NCI-H2227 treated with DMSO at 0.1 percent for 48 hours (cell line): ENCODE data around the gene ATXN1.

Experiments
- DNase-seq: peaks from one replicate; lab custom pipeline; 2025; lab: John Stamatoyannopoulos, UW

The ATXN1 gene

DNA sequence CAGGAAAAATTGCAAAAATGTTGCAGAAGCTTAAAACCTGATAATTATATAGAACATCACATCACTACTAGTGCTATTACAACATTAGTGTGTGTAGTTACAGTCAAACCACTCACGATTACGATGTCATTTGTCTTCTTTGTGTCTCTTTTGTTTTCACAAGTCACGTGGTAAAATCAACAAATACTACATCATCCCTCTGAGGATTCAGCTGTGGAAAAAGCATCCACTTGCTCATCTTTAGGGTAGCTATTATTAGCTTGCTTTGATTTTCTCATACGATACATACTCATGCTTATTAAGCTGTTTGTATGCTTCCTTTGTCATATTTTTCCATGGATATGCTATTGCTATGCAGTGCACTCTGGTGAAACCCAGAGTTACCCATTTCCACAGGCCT lies 22.2 kb upstream of the ATXN1 start:
- no peak for DNase-seq

- no peak for DNase-seq
These were observed 21.0 kb upstream of the ATXN1 start for GRCh38 chr6:16782278-16782677.

DNA sequence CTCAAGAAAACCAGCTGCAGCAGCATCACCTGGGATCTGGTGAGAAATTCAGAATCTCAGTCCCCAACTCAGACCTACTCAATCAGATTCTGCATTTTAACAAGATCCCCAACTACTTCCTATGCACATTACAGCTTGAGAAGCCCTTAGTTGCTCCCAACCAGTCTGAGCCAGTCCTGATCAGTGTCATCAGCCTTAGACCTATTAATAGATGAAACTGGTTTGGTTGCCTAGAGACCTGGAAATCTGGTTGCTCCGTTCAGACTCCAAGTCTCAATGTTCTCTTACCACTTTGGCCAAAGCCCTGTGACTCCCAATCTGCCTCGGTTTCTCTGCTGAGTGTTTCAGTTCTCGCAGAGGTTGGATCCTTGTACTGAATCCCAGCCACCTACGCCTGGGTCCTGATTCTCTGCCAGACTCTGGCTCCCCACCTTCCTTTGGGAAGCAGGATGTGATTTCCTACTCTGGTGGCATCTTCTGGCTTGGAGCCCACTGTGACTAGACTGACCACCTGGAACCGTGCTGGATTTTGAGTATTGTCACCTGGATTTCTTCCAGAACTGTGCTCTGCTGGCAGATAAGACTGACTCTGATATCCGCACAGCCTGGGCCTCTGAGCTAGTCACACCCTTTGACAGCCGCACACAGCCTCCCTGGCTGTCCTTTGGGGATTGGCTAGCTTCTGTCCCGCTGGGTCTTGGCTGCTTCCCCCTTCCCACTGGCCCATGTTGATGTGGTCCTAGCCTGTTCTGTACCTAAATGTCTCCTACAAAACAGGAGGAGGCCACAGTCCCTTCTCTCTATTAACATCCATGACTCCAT lies 20.3 kb upstream of the ATXN1 start:
- DNase-seq = no peak

DNA sequence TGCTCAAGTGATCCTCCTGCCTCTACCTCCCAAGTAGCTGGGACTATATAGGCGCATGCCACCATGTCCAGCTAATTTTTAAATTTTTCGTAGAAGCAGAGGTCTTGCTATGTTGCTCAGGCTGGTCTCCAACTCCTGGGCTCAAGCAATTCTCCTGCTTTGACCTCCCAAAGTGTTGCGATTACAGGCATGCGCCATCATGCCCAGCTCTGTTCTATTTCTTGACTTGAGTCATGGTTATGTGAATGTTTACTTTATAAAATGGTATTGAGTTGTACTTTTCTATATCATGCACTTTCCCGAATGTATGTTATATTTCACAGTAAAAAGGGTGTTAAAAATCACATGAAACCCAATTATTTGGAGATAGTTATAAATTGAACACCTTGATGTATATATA lies 17.3 kb upstream of the ATXN1 start:
- DNase-seq = no peak

- no peak for DNase-seq
These were observed 16.5 kb upstream of the ATXN1 start for GRCh38 chr6:16777794-16778193.

DNA sequence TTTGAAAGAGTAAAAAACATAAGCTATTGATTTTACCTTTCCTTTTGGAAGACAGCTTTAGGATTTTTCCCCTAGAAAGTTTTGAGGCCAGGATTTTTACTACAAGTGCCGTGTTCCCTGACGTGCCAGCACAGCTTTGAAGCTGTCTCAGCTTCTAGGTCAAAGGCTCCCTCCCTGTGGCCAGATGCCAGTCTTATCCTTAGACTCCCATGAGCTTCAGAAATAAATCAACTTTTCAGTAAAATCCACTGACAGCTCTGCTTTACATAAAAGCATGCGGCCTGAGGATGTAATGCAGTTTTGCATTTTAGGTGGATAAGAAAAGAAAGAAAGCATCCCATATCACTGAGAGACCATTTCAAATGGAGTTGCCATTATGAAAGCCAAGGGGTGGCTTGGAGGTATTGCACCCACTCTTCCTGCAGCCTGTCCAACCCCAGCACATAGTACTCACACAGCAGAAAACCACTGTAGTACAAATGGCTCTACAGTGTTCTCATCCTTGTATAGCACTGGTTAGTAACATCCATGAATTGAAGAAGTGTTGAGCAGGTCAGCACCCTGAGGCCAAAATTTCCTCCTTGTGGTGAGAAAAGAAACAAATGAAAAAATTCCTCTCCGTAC lies 15.2 kb upstream of the ATXN1 start:
- no peak for DNase-seq

- no peak for DNase-seq
These were observed 13.2 kb upstream of the ATXN1 start for GRCh38 chr6:16774437-16774836.

DNA sequence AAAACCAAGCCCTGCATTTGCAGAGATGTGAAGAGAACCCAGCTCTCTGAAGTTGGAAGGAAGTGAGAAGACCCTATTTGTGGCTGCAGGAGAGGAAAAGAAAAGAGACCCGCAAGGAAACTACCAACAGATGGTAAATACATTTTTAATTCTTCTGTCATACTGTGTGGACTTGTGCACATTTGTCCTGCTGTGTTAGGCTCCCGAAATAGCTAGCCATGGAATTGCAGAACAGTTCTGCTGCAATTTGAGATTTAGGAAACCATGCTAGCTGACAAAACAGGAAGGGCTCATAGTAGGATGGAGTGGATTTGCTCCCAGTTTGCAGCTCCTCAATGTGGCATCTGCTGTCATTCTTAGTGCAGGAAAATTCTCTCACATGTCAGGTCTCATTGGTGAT lies 12.1 kb upstream of the ATXN1 start:
- no peak for DNase-seq

GRCh38 chr6:16770701-16771569 lies 9.7 kb upstream of the ATXN1 start:
- no peak for DNase-seq

GRCh38 chr6:16769986-16770376 lies 8.7 kb upstream of the ATXN1 start:
- DNase-seq = no peak

DNA sequence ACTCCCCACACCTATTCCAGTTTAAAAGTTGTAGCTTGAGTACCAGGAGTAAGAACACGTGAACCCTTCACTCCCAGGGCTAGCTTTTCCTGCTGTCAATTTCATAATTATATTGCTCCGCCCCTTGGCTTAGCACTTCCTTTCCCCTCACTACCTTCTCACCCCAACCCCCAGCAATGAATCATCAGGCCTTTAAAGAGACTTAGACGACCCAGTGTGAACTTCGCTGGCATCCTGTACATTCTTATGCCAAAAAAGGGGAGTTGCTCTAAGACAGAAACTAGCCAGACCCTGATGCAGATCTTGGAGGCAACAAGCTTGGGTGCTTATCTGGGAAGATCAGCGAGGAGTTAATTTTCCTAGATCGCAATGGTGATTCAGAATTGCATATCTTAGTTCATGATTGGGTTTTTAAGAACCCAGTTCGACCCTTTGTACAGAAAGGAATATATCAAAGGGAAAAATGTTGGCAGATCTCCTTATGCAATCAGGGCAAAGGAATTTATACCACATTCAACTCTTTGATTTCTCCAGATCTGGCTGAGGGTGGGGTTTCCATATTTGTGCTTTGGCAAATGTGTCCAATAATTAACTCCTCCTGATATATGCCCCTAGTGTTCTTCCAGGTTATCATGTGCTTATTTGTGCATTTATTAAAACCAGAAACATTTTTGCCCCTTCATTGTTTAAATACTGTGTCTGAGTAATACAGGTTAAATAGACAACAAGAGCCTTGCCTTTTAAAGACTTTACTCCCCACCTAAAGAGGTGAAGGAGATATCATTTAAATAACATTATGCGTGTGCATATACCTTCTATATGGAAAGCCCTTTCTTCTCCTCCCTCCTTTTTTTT lies 8.1 kb upstream of the ATXN1 start:
- no peak for DNase-seq

- DNase-seq = no peak
These were observed 7.2 kb upstream of the ATXN1 start for GRCh38 chr6:16768477-16768830.

DNA sequence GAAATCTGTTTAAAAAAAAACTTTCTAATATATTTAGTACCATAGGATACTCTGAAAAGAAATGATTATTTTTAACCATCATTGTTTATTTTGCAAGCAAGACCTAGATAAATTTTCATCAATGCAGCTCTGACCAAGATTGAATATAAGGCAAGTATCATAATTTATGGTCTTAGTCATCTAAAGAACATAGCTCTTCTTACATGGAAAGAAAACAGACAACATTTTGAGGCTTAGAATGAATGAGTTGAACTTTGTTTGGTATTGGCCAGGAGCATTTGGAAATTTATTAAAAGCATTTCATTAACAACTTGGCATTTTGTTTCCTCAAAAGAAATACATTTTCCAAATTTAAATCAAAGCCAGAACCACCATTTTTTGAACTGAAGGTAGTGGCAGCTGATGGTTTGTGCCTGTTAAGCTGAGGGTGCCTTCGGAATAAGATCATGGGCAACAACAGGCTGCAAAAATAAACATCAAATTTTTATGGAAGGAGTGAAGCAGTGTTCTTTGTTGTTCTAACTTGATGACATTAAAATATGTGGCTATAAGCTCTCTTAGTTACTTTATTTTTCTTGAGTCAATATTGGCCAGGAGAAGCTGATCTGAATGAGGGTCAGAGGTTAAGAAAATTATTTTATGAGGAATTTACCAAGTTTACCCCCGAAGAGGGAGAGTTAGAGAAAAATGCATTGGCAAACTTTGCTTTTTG lies 6.7 kb upstream of the ATXN1 start:
- DNase-seq = no peak

DNA sequence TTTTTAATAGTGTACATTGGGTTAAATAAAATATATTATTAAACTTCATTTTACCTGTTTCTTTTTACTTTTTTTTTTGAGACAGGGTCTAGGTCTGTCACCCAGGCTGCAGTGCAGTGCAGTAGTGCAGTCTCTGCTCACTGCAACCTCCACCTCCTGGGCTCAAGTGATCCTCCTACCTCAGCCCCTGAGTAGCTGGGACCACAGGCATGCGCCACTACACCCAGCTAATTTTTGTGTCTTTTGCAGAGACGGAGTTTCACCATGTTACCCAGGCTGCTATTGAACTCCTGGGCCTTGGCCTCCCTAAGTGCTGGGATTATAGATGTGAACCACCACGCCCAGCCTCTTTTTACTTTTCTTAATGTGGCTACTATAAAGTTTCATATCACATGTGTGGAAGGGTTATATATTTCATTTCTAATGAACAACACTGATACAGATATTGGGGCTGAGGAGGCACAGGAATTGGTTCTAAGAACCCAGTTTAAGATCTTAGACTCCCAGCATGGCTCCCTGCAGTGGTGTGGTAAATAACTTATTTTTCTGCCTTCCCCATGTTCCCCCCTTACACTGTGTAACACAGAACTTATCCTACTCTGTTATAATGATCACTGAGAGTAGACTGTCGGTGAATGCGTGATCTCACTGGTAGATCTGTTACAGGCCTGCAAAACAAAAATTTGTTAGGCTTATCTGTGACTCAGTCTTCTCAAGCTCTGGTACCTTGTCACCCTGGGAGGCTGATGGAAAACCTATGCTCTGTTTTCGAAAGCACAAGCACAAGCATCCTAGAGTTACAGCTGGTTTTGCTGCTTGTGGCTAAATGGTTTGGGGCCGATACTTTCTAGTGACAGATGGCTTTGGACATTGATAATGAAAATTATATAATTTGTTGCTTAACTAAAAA lies 5.8 kb upstream of the ATXN1 start:
- no peak for DNase-seq

DNA sequence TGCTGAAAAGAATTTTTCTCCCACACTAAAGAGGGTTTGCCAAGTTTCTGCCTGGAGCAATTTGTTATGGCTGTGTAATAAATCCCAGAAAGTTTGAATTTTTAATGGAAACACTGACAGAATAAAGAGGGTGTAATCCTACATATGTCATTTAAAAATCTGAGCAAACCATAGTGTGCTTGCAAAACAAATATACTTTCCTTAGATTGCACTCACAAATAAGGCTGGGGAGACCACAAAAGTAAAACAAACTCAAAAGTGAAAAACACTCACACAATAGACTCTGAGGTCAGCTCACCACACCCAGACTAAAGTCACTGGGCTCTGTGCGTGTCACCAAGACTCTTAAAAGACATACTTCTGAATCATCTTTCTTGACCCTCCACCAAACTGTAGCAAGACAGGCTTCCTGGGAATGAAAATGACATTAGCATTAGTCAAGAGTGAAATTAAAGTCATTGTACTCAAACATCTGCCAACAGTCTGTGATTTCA lies 4.8 kb upstream of the ATXN1 start:
- DNase-seq = no peak

DNA sequence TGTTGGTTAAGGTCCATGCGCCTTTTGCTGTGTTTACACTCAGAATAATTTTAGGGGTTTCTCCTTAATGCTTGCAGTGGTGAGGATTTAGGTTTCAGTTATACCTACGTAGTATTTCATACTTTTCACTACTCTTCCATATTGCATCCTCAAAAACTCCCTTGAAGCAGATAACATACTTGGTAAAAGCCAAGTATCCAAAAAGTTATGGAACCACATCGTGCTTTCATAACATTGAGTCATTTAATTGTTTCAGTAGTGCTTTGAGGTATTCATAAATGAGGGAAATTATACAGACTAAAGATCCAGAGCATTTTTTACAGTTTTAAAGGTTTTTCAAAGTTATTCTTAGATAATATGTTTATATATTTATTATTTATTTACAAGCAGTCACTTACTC lies 4.0 kb upstream of the ATXN1 start:
- DNase-seq = no peak

DNA sequence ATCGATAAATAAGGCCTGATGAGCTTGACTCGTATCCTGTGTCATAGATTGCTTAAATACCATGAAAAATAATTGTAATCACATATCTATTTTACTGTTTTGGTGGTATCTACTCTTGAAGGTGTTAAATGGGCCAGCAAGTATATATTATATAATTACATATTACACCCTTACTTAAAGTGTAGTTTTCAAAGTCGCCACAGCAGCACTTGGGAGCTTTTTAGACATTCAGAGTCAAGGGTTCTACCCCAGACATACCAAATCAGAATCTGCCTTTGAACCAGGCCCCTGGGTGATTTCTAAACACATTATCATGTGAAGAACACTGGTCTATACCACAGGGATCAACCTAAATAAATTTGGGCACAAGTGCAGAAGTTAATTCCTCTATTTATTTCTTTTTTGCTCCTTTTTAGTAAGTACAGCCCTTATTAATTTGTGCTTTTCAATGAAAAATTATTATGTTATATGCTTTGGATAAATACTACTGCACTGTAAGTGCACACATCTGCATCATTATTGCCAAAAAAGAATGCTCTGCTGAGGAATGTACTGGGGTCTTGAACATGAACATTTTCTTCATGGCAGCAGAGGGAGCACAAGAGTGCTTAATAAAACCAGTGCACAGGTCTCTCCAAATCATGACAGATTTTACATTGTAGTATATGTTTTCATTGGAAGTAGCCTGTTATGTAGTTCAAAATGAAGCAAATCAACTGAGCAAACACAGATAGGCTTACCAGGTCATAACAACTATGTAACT lies 3.1 kb upstream of the ATXN1 start:
- no peak for DNase-seq

- DNase-seq = no peak
These were observed 1.6 kb upstream of the ATXN1 start for GRCh38 chr6:16762550-16763477.

DNA sequence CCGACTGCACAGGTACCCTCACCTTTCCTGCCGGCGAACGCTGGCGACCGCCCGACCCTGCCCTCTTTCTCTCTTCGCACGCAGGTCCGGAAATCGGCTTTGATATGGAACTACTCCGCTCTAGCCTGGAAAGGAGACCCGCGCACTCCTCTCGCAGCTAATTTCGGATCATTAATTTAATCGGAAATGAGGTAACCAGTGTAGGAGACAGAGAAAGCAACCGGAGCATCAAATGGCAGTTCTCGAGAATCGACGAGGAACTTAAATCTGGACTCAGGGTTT lies 949 bp upstream of the ATXN1 start:
- DNase-seq = no peak
